HG02938 (cell line): ENCODE data around the gene CD99.
"Not testable (repeated sequence)": the region's sequence is repeated elsewhere in the genome, so short reads cannot be mapped to it uniquely, and the experiment has no call there.

Source experiments
- ATAC-seq: cut with Tn5 transposase; IDR thresholded peaks from one replicate; pipeline ENCODE4 v1.9.1; 2021; ENCODE audit warnings: mild to moderate bottlenecking, moderate library complexity; ENCODE audit not compliant: unreplicated experiment

CD99 gene

GRCh38 chrX:2719774-2720447, 28.8 kb downstream of the CD99 start:
- ATAC-seq: no peak

- ATAC-seq: no peak
These were observed 32.3 kb downstream of the CD99 start for GRCh38 chrX:2723286-2723879.

DNA sequence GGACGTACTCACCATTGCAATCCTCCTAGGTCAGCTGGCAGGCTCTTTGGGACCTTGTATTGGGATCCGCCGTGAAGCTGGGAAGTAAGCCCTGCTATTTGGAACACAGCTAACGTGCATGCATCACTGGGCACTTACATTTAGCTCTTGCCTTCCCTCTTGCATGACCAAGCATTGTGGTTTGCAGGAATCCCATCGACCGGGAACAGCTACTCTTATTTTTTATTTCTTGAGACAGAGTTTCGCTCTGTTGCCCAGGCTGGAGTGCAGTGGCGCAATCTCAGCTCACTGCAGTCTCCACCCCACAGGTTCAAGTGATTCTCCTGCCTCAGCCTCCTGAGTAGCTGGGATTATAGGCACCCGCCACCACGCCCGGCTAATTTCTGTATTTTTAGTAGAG, 36.2 kb downstream of the CD99 start:
- ATAC-seq: not testable (repeated sequence)

DNA sequence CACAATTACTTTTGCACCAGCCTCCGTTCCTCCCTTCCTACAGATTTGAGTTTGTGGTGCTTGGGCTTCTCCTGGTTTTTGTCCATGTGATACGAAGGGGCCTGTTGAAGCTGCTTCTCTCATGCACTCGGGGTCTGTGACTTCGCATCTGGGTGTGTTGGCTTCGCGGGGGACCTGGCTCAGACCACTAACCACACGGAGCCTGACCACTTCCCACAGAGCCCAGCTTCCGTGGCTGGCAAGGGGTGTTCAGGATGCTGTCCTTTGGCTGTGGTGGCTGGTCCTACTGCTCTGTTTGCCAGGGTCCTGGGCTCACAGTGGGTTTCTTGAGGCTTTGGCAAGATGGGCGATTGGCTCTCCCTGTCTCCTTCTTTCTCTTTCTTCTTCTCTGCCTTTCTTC, 41.0 kb downstream of the CD99 start:
- ATAC-seq: no peak

- no peak for ATAC-seq
These were observed 41.6 kb downstream of the CD99 start for GRCh38 chrX:2732649-2733048.

DNA sequence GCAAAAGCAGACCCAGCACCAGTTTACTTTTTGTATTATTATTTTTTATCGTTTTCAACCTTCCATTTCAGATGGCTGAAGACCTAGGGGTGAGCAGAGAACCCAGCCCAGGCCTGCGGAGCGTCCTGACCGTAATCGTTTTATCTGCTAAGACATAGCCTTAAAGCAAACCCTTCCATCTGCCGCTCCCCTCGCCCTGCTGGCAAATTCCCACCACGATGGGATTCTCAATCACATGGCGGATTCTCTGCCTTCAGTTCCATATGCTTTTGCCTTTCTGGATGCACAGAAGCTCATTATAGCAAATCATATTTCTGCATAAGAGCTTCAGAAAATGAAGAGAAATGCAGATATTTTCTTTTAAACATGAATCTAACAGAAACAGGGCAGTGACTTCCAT, 42.2 kb downstream of the CD99 start:
- ATAC-seq: no peak

DNA sequence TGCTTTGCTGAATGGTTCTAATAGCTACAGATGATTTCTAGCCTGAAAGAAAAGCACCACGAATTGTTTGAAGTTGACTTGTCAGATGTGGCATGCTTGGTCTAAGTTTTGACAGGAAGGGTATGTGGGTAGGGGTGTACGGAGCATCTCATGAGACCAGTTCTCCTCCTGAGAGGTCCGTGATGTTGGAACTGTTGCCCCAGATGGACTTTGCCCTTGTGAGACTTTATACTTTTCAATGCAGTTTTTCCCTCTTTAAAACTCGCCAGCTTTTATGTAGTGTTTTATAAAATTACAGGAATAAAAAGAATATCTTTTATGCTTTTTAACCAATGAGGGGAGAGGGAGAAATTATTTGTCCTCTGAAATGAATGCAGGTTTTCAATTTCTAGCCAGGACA, 44.2 kb downstream of the CD99 start:
- ATAC-seq: no peak

DNA sequence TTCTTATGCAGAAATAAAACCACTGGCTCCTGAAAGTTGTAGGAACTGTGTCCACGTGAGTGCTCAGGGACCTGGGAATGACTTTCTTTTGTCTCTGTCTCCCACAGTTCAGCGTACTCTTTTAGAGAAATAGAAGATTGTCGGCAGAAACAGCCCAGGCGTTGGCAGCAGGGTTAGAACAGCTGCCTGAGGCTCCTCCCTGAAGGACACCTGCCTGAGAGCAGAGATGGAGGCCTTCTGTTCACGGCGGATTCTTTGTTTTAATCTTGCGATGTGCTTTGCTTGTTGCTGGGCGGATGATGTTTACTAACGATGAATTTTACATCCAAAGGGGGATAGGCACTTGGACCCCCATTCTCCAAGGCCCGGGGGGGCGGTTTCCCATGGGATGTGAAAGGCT, 49.6 kb downstream of the CD99 start:
- ATAC-seq: no peak

DNA sequence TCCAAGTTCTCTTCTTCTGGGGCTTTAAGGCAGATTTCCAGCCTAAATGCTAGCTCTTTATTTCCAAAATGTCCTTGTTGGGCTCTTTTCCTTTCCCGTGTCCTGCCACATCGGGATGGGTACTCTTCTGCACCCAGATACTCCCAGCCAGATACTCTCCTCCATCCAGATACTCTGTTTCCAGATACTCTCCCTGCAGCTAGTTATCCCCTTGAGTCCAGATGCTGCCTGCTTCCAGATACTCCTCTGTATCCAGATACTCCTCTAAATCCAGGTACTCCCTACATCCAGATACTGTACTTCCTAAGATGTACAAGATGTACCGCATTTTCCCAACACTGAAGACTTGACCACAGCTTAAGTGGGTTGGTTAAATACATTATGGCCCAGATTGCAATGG, 50.3 kb downstream of the CD99 start:
- no peak for ATAC-seq

DNA sequence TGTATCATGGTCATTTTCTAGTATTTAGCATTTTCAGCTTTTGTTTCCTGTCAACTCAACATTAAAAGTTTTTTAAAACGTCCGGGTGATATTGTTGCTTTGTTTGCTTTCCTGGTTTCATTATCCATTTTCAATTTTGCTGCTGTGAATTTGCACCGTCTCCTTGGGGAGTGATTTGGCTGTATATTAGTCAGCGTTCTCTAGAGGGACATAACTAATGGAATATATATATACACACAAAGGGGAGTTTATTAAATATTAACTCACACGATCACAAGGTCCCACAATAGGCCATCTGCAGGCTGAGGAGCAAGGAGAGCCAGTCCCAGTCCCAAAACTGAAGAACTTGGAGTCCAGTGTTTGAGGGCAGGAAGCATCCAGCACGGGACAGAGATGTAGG, 55.2 kb downstream of the CD99 start:
- ATAC-seq: not testable (repeated sequence)

GRCh38 chrX:2748171-2748814, 57.2 kb downstream of the CD99 start:
- ATAC-seq: no peak

GRCh38 chrX:2748815-2749188, 57.7 kb downstream of the CD99 start:
- no peak for ATAC-seq

GRCh38 chrX:2751291-2751690, 60.2 kb downstream of the CD99 start:
- no peak for ATAC-seq

DNA sequence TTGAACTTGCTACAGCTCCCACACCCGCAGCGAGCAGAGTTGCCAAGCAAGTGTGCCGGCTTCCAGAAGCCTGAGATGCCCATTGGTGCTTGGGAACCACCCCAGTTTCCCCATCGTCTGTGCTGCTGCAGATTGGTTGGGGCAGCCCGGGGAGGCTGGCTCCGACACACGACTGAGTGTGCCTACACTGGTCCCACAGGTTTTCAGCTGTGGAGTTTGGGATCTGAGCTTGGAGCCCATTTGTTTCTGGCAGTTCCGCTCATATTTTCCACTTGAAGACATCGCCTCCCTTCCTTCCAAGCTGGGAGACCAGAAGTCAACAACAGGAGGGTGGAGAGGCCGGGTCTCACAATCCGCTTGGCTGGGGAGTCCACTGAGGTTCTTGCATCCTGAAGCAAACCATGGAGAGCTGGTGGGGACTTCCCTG, 60.8 kb downstream of the CD99 start, which contains the start of gene XG:
XG (plus strand) TSS at position 167 of the 427 bp plus-strand sequence; CDS start at position 402, 235 bp downstream.
- not testable (repeated sequence) for ATAC-seq

GRCh38 chrX:2752441-2752840, 61.3 kb downstream of the CD99 start:
- ATAC-seq: not testable (repeated sequence)

DNA sequence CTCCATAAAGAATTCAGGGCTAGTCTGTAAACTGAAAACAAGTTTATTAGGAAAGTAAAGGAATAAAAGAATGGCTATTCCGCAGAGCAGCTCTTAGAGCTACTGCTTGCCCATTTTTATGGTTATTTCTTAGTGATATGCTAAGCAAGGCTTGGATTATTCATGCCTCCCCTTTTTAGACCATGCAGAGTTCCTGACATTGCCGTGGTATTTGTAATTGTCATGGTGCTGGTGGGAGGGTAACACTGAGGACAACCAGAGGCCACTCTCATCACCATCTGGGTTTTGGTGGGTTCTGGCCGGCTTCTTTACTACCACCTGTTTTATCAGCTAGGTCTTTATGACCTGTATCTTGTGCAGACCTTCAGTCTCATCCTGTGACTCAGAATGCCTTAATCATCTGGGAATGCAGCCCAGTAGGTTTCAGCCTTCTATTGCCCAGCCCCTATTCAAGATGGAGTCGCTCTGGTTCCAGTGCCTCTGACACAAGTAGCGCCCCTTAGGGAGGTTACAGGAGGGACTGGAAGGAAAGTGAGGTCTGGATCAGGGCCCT, 64.1 kb downstream of the CD99 start:
- not testable (repeated sequence) for ATAC-seq

DNA sequence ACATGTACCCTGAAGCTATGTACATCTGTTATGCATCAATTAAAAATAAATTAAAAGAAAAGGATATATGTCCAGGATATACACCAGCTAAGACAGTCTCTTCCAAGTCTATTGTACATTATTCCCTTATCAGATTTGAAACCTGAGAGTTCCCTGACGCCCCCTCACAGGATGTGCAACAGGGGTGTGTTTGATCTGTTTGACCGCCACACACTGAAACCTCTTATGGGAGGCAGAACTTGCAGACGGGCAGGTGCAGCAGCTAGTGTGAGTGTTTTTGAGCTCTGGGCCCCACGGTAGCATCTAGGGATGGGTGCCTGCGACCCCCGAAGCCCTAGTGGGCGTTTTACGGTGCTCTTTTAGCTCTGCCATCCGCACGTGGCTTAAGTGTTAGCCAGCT, 65.5 kb downstream of the CD99 start:
- no peak for ATAC-seq

- ATAC-seq: no peak
These were observed 70.2 kb downstream of the CD99 start for GRCh38 chrX:2761246-2761645.

GRCh38 chrX:2762671-2763070, 71.6 kb downstream of the CD99 start:
- not testable (repeated sequence) for ATAC-seq

DNA sequence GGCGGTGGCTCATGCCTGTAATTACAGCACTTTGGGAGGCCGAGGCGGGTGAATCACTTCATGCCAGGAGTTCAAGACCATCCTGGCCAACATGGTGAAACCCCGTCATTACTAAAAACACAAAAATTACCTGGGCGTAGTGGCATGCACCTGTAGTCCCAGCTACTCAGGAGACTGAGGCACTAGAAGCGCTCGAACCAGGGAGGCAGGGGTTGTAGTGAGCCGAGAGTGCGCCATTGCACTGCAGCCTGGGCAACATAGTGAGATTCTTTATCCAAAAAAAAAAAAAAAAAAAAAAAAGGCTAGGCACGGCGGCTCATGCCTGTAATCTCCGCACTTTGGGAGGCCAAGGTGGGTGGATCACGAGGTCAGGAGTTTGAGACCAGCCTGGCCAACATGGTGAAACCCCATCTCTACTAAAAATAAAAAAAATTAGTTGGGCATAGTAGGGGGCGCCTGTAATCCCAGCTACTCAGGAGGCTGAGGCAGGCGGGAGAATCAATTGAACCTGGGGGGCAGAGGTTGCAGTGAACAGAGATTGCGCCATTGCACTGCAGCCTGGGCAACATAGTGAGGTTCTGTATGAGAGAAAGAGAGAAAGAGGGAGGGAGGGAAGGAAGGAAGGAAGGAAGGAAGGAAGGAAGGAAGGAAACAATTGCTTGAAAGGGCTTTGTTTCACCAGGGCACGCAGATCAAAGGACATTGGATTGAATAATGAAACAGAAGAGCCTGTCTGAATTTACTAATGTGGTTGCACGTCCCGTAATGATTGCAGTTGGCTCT, 73.9 kb downstream of the CD99 start:
- ATAC-seq: not testable (repeated sequence)

DNA sequence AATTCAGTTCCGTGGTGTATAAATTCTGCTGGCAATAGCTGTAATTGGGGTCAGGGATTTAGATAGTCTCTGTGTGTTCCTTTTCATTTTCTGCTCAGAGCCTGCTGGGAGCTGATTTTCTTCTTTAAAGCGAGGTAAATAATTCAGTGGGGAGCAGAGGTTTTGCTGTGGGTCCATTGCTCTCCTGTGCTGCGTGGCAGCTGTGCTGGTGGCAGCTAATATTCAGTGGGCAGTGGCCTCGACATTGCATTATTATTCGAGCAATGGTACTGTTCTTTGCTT, 74.4 kb downstream of the CD99 start:
- ATAC-seq: no peak
